K562 (cell line): Measurements from ENCODE around the gene UIMC1. TPM values are rescaled to one million over a fixed set of nuclear protein-coding genes. Genes with fewer than 3 reads are reported as not detected.

ENCODE experiments used
- ATAC-seq: fragments of 200-7000 bp; cut with Tn5 transposase; 3 replicates; pipeline ENCODE4 v1.9.1; 2020; ENCODE audit warnings: moderate library complexity
- BruUV-seq: library from RNA; stranded (reverse); fragments of 400-500 nt; replicated peaks from 2 replicates; lab custom pipeline; 2021; lab: Mats Ljungman, UMichigan
- CTCF ChIA-PET: fragments of 300-600 bp; formaldehyde crosslinking; extraction: SDS; loops from one replicate; lab custom pipeline; 2021; ENCODE audit warnings: low intra/inter-chr PET ratio; lab: Yijun Ruan, JAX
- POLR2A ChIA-PET: fragments of 300-600, 350-650 bp; sonication (Branson Sonifier 250); formaldehyde crosslinking; extraction: SDS; loops from one replicate; lab custom pipeline; 2021; ENCODE audit warnings: antibody characterized with exemption, inconsistent platforms; lab: Yijun Ruan, JAX
- DNase-seq, 4 experiments: peaks; one replicate each; pipeline versions ENCODE4 v3.0.0 to v3.0.0-alpha.2; 2011 to 2018; ENCODE audit warnings: low spot score in 3 of 4, mixed read lengths in 3 of 4; ENCODE audit errors: extremely low read depth in 1 of 4
- FAIRE-seq: peaks from 2 replicates; lab custom pipeline; 2011; peaks lifted over from hg19 to GRCh38; lab: Jason Lieb, UNC
- H2AFZ ChIP-seq: 2 replicates; pipeline ENCODE4 v1.6.0; 2011; ENCODE audit warnings: low read depth, low read length, control low read depth, inconsistent platforms
- H3K27ac ChIP-seq: fragments of 200-600 bp; 3 replicates; pipeline ENCODE4 v1.8.0; 2011; ENCODE audit warnings: low read depth, mild to moderate bottlenecking, control low read depth, inconsistent platforms, low read length, moderate library complexity, mixed read lengths; ENCODE audit errors: extremely low read depth
- H3K27me3 ChIP-seq, 2 experiments: fragments of 300-600 bp in 1 of 2; 2 replicates in 1 of 2; 3 replicates in 1 of 2; pipeline versions ENCODE4 v1.6.0 to v1.8.0; 2011; ENCODE audit warnings: inconsistent platforms in 2 of 2, low read length in 2 of 2, mild to moderate bottlenecking in 1 of 2, mixed read lengths in 1 of 2, moderate library complexity in 1 of 2; ENCODE audit not compliant: control insufficient read depth in 2 of 2, insufficient read depth in 2 of 2
- H3K36me3 ChIP-seq: fragments of 300-600 bp; 3 replicates; pipeline ENCODE4 v1.8.0; 2011; ENCODE audit warnings: mild to moderate bottlenecking, low read length, inconsistent platforms; ENCODE audit not compliant: control insufficient read depth, insufficient read depth
- H3K4me1 ChIP-seq, 2 experiments: fragments of 200-600 bp in 1 of 2; replicated peaks in 1 of 2; 2 replicates in 1 of 2; 3 replicates in 1 of 2; pipeline versions ENCODE4 v1.5.1 to v1.8.0; 2011; ENCODE audit warnings: inconsistent platforms in 2 of 2, low read length in 2 of 2, mild to moderate bottlenecking in 1 of 2, mixed read lengths in 1 of 2, moderate library complexity in 1 of 2; ENCODE audit not compliant: control insufficient read depth in 2 of 2, insufficient read depth in 2 of 2
- H3K4me2 ChIP-seq: 2 replicates; pipeline ENCODE4 v1.6.1; 2011; ENCODE audit warnings: low read length, control low read depth, inconsistent platforms, mixed read lengths; ENCODE audit not compliant: insufficient read depth
- H3K4me3 ChIP-seq: fragments of 200-600 bp; sonication (generic), shearing (Covaris generic); 2 replicates; pipeline ENCODE4 v1.5.1; 2016; ENCODE audit warnings: control low read depth, inconsistent platforms
- H3K79me2 ChIP-seq: fragments of 200-600 bp; 3 replicates; pipeline ENCODE4 v1.8.0; 2011; ENCODE audit warnings: low read length, inconsistent platforms; ENCODE audit not compliant: control insufficient read depth, insufficient read depth
- H3K9ac ChIP-seq, 2 experiments: 2 replicates each; pipeline versions ENCODE4 v1.6.0 to v1.6.1; 2011; ENCODE audit warnings: low read depth in 2 of 2, low read length in 2 of 2, control low read depth in 1 of 2, inconsistent platforms in 1 of 2, mild to moderate bottlenecking in 1 of 2, mixed read lengths in 1 of 2; ENCODE audit not compliant: insufficient read depth in 1 of 2
- H3K9me1 ChIP-seq: one replicate; pipeline ENCODE4 v1.6.0; 2011; ENCODE audit warnings: inconsistent platforms, mild to moderate bottlenecking, low read length, moderate library complexity; ENCODE audit not compliant: control insufficient read depth, insufficient read depth
- H3K9me3 ChIP-seq: replicated peaks from 2 replicates; pipeline ENCODE4 v1.5.1; 2011; ENCODE audit warnings: low read depth, low read length, inconsistent platforms; ENCODE audit not compliant: control insufficient read depth, insufficient read depth
- H4K20me1 ChIP-seq: replicated peaks from 2 replicates; pipeline ENCODE4 v1.6.1; 2011; ENCODE audit warnings: low read length, inconsistent platforms, mixed read lengths; ENCODE audit not compliant: control insufficient read depth, insufficient read depth
- FOXJ3 ChIP-seq: sonication (generic); formaldehyde crosslinking; IDR thresholded peaks from 2 replicates; pipeline ENCODE4 v1.4.0; 2020; ENCODE audit warnings: mild to moderate bottlenecking, missing genetic modification reagents
- GATAD2B ChIP-seq: fragments of 450-650 bp; IDR thresholded peaks from 2 replicates; pipeline ENCODE4 v1.6.1; 2017; ENCODE audit warnings: mild to moderate bottlenecking, borderline replicate concordance
- NFIX ChIP-seq: fragments of 250-450 bp; sonication (Bioruptor Pico); IDR thresholded peaks from 2 replicates; pipeline ENCODE4 v1.4.0; 2020; ENCODE audit warnings: low read depth, mild to moderate bottlenecking, moderate library complexity
- REST ChIP-seq, 2 experiments: fragments of 450-650 bp; formaldehyde crosslinking in 1 of 2; IDR thresholded peaks; 2 replicates each; pipeline versions ENCODE4 v1.4.0 to v1.6.1; 2014 to 2020; ENCODE audit warnings: mild to moderate bottlenecking in 2 of 2, borderline replicate concordance in 1 of 2, low read depth in 1 of 2
- SMC3 ChIP-seq: conservative IDR thresholded peaks from 2 replicates; pipeline ENCODE4 v1.6.1; 2011; ENCODE audit warnings: low read depth, low read length, improper control_type of control experiment; ENCODE audit not compliant: insufficient read depth
- ZKSCAN3 ChIP-seq: fragments of 250-450 bp; sonication (Bioruptor Pico); IDR thresholded peaks from 2 replicates; pipeline ENCODE4 v1.4.0; 2020
- WGBS: fragments of 100-300 bp; shearing (Covaris generic); methylation state at CpG from one replicate; pipeline ENCODE4 v1.1.6; 2016; ENCODE audit warnings: low coverage, mixed read lengths; ENCODE audit not compliant: insufficient coverage; ENCODE audit errors: missing lambda C conversion rate; 5-methylcytosine and 5-hydroxymethylcytosine counted together
- in situ Hi-C: fragments of 300-500 bp; cut with MboI; formaldehyde crosslinking; loops from 4 replicates; pipeline ENCODE4 v1.15.0; 2018; ENCODE audit warnings: inconsistent platforms, mixed read lengths
- intact Hi-C: fragments of 100-400 bp; cut with micrococcal nuclease; formaldehyde crosslinking; loops from 2 replicates; pipeline ENCODE4 v1.14.2; 2022
- polyA plus RNA-seq, 8 experiments: library from polyadenylated mRNA; depleted of rRNA in 4 of 8; stranded (reverse) in 5 of 8; unstranded in 3 of 8; fragments of >200 nt; fragmentation: Nextera tagmentation in 2 of 8; fragmentation: Illumina TruSeq in 1 of 8; extraction: Ambion mirVana in 2 of 8; extraction: Trizol in 1 of 8; gene quantifications; 2 replicates each; pipeline versions ENCODE4 v1.2.1 to v1.2.3, GENCODE V29; 2011 to 2014; ENCODE audit warnings: inconsistent platforms in 1 of 8, missing spikeins in 1 of 8
- total RNA-seq, 7 experiments: library from RNA; depleted of rRNA in 6 of 7; stranded (reverse); fragments of >200 nt in 6 of 7; fragmentation: Illumina TruSeq in 2 of 7; extraction: Trizol in 2 of 7; gene quantifications; 2 replicates each; pipeline versions ENCODE4 v1.2.1 to v1.2.3, GENCODE V29; 2011 to 2021; ENCODE audit warnings: low replicate concordance in 1 of 7
- TF ChIP-seq, protein P1 (sequence below): fragments of 450-650 bp; IDR thresholded peaks from 2 replicates; pipeline ENCODE4 v1.6.1; 2016; ENCODE audit warnings: borderline replicate concordance
- TF ChIP-seq, protein P2 (sequence below): fragments of 250-450 bp; sonication (Bioruptor Pico); IDR thresholded peaks from 2 replicates; pipeline ENCODE4 v1.5.0; 2022; ENCODE audit warnings: mild to moderate bottlenecking

The UIMC1 gene
- total and polyA plus RNA-seq, 9 of the 15 experiments (the other 6 are each of a cell fraction or from before 2014, with no cell fraction given) = 14.9 to 51.7 (median 36.8) TPM

GRCh38 chr5:177036921-177037320, 30.3 kb upstream of the UIMC1 start (continued):
- TF ChIP-seq, protein P1, sequence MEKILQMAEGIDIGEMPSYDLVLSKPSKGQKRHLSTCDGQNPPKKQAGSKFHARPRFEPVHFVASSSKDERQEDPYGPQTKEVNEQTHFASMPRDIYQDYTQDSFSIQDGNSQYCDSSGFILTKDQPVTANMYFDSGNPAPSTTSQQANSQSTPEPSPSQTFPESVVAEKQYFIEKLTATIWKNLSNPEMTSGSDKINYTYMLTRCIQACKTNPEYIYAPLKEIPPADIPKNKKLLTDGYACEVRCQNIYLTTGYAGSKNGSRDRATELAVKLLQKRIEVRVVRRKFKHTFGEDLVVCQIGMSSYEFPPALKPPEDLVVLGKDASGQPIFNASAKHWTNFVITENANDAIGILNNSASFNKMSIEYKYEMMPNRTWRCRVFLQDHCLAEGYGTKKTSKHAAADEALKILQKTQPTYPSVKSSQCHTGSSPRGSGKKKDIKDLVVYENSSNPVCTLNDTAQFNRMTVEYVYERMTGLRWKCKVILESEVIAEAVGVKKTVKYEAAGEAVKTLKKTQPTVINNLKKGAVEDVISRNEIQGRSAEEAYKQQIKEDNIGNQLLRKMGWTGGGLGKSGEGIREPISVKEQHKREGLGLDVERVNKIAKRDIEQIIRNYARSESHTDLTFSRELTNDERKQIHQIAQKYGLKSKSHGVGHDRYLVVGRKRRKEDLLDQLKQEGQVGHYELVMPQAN = no peak
- TF ChIP-seq SMC3 = no peak

- WGBS = 81% methylated on average over 5 of the region's 5 CpGs
- Histone ChIP-seq H3K4me2 (no peak overlapping the region), H3K27ac (no peak overlapping the region), H3K9me1 (no peaks in the 10 kb centered on the region), H3K4me3 (no peak overlapping the region), H4K20me1 (no peaks in the 10 kb centered on the region; the same call in 1 of the 2 replicates), H3K27me3 (no peaks in the 10 kb centered on the region), H3K4me1 (no peaks in the 10 kb centered on the region; a peak in 1 of 5 replicates), H3K9ac (peak overlapping the region in 1 of 2 experiments; percentile 15; a peak in 1 of 4 replicates), H3K9me3 (no peaks in the 10 kb centered on the region), H3K36me3 (peaks cover 46% of the 10 kb centered on the region), H2AFZ (no peak overlapping the region), H3K79me2 (peaks cover 50% of the 10 kb centered on the region)
- no peak for FAIRE-seq
- CTCF ChIA-PET = no interaction called here
- POLR2A ChIA-PET = interaction anchor here (0.7 to 1.3 kb wide), 2 partner anchors 10 to 127 kb away, joined by 3 read pairs; no protein-coding TSS in a partner anchor
- no TSS peak for BruUV-seq
- intact Hi-C loops (no loop called here), in situ Hi-C loops (no loop called here)
- DNase-seq = no peak
- no peak for ATAC-seq
- TF ChIP-seq, protein P2, sequence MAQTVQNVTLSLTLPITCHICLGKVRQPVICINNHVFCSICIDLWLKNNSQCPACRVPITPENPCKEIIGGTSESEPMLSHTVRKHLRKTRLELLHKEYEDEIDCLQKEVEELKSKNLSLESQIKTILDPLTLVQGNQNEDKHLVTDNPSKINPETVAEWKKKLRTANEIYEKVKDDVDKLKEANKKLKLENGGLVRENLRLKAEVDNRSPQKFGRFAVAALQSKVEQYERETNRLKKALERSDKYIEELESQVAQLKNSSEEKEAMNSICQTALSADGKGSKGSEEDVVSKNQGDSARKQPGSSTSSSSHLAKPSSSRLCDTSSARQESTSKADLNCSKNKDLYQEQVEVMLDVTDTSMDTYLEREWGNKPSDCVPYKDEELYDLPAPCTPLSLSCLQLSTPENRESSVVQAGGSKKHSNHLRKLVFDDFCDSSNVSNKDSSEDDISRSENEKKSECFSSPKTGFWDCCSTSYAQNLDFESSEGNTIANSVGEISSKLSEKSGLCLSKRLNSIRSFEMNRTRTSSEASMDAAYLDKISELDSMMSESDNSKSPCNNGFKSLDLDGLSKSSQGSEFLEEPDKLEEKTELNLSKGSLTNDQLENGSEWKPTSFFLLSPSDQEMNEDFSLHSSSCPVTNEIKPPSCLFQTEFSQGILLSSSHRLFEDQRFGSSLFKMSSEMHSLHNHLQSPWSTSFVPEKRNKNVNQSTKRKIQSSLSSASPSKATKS (CRISPR knock-in tag) = no peak
- TF ChIP-seq FOXJ3 (CRISPR knock-in tag) = no peak
- no peak for TF ChIP-seq GATAD2B
- TF ChIP-seq NFIX = no peak
- no peak for TF ChIP-seq REST (IDR thresholded peaks at IDR 0.05; ENCODE audit: borderline replicate concordance)
- TF ChIP-seq REST (CRISPR knock-in tag; IDR thresholded peaks at IDR 0.05; ENCODE audit: low read depth) = no peak
- no peak for TF ChIP-seq ZKSCAN3 (CRISPR knock-in tag)
Observed at GRCh38 chr5:177036443-177036842, 29.9 kb upstream of the UIMC1 start.
